ENCODE measurements around the gene OPN4. TPM values are rescaled to one million over a fixed set of nuclear protein-coding genes. Genes with fewer than 3 reads are reported as not detected.

OPN4 gene
- total and polyA plus RNA-seq, 2 donors (not counting 3 experiments of a cell fraction or from before 2014, with no cell fraction given): not detected

DNA sequence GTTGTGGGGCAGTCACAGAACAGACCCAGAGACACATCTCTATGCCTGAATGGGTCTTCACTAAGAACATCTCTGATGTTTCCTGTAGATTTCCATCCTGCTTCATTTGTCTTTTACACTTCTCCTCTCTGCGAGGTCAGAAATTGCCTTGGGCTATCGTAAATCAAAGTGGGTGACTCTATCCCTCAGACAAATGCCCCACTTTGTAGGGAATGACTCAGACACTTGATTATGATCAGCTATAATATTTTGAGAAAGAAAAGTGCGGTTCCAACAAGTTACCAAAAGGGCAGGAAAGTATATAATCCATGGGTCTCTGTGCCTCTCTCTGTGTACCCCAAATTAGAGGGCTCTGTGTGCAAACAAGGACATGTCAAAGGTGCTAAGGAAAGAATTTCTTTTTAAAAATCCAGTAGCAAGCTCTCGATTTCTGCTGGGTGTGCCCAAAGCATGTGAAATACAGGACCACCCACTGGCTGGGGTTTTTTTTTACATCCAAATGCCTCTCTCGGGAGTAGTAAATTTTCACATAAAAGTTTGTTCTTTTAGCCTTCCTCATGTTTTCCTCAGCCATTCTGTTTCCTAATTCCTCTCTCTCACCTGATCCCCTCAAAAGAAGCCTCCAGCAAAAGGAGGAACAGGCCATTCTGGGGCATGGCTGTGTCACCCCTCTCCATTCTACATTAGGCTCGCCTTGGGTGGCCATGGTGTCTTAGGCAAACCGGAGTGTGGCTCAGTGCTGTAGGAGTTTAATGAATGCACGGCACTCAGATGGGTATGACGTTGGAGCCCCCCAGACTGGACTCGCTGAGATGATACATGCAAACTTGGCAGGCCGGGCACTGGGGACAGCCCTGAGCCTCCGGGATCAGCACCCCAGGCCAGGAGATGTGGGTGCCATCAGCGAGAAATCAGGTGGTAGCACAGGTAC is 6.3 kb upstream of the OPN4 start:
- dilution Hi-C loops (cut with MboI; ENCODE audit: extremely low pct_ligation_motif_present, low sequenced_read_pairs): no loop called here
- Histone ChIP-seq H3K9me3 (replicated peaks; ENCODE audit: control insufficient read depth, insufficient read depth, low read length) (no peaks in the 10 kb centered on the region), H2AFZ (ENCODE audit: low read depth, low read length) (no peak overlapping the region), H3K4me1 (ENCODE audit: control insufficient read depth, extremely low read depth, insufficient read depth, low read length) (no peaks in the 10 kb centered on the region), H3K27ac (ENCODE audit: insufficient read depth, low read depth, low read length) (no peak overlapping the region), H3K9me1 (replicated peaks; ENCODE audit: control insufficient read depth, extremely low read depth, insufficient read depth, low read length) (no peaks in the 10 kb centered on the region), H3K4me2 (ENCODE audit: insufficient read depth, low read length) (no peak overlapping the region), H3K27me3 (ENCODE audit: control insufficient read depth in 2 of 2, insufficient read depth in 2 of 2, low read length in 2 of 2) (peaks cover 0 to 2% of the 10 kb centered on the region in 2 experiments), H3K4me3 (replicated peaks in 1 of 3; ENCODE audit: insufficient read depth in 1 of 3, low read depth in 1 of 3, low read length in 3 of 3) (no peak overlapping the region), H3K36me3 (ENCODE audit: control insufficient read depth in 2 of 2, extremely low read depth in 1 of 2, insufficient read depth in 2 of 2, low read length in 2 of 2) (no peaks in the 10 kb centered on the region), H4K20me1 (replicated peaks; ENCODE audit: control insufficient read depth, extremely low read depth, insufficient read depth, low read length) (no peaks in the 10 kb centered on the region), H3K79me2 (ENCODE audit: control insufficient read depth, insufficient read depth, low read length) (no peaks in the 10 kb centered on the region), H3K9ac (replicated peaks; ENCODE audit: extremely low read depth, insufficient read depth, low read length) (no peak overlapping the region)
- TF ChIP-seq MYC (IDR thresholded peaks at IDR 0.05; ENCODE audit: low read depth, low read length) (no peak), POLR2AphosphoS5 (IDR thresholded peaks at IDR 0.05; ENCODE audit: insufficient read depth, low read depth, low read length) (no peak), POLR2A (IDR thresholded peaks at IDR 0.05; ENCODE audit: low read depth, low read length) (no peak), FOS (IDR thresholded peaks at IDR 0.05; ENCODE audit: borderline replicate concordance, insufficient read depth, low read length) (no peak), EZH2 (IDR thresholded peaks at IDR 0.05; ENCODE audit: borderline replicate concordance, low read depth, low read length, severe bottlenecking) (no peak), GATA2 (IDR thresholded peaks at IDR 0.05; ENCODE audit: insufficient read depth, insufficient read length, low read depth, low read length) (no peak), JUN (IDR thresholded peaks at IDR 0.05; ENCODE audit: borderline replicate concordance, insufficient read depth, insufficient read length, low read depth) (no peak)
- TF ChIP-seq, protein P1, sequence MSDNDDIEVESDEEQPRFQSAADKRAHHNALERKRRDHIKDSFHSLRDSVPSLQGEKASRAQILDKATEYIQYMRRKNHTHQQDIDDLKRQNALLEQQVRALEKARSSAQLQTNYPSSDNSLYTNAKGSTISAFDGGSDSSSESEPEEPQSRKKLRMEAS (IDR thresholded peaks at IDR 0.05; ENCODE audit: insufficient read depth, insufficient read length): no peak
- TF ChIP-seq, protein P2, sequence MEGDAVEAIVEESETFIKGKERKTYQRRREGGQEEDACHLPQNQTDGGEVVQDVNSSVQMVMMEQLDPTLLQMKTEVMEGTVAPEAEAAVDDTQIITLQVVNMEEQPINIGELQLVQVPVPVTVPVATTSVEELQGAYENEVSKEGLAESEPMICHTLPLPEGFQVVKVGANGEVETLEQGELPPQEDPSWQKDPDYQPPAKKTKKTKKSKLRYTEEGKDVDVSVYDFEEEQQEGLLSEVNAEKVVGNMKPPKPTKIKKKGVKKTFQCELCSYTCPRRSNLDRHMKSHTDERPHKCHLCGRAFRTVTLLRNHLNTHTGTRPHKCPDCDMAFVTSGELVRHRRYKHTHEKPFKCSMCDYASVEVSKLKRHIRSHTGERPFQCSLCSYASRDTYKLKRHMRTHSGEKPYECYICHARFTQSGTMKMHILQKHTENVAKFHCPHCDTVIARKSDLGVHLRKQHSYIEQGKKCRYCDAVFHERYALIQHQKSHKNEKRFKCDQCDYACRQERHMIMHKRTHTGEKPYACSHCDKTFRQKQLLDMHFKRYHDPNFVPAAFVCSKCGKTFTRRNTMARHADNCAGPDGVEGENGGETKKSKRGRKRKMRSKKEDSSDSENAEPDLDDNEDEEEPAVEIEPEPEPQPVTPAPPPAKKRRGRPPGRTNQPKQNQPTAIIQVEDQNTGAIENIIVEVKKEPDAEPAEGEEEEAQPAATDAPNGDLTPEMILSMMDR (IDR thresholded peaks at IDR 0.05; ENCODE audit: extremely low read depth in 1 of 2, insufficient read depth in 1 of 2, low read depth in 1 of 2, low read length in 2 of 2): no peak
- ChIA-PET POLR2A (no interaction called here), CTCF (interaction anchor here (0.7 kb wide), 1 partner anchor 12 kb away, joined by 3 read pairs; no protein-coding TSS in a partner anchor)
- no peak for DNase-seq (ENCODE audit: low read depth, low spot score)
- no peak for FAIRE-seq
- intact Hi-C loops (cut with micrococcal nuclease): no loop called here
- no TSS peak for BruUV-seq (replicated peaks)

Data from endothelial cell of umbilical vein (primary cell).